HepG2 (cell line): Measurements from ENCODE around the gene NEU4. TPM values are rescaled to one million over a fixed set of nuclear protein-coding genes. Genes with fewer than 3 reads are reported as not detected.

Source experiments
- CENPT ChIP-seq: sonication (generic); formaldehyde crosslinking; IDR thresholded peaks from 2 replicates; pipeline ENCODE4 v1.8.0; 2022; ENCODE audit warnings: low read depth, mild to moderate bottlenecking, moderate library complexity, missing genetic modification reagents
- GFI1 ChIP-seq: sonication (generic); formaldehyde crosslinking; IDR thresholded peaks from 2 replicates; pipeline ENCODE4 v1.5.0; 2020; ENCODE audit warnings: missing genetic modification reagents, mild to moderate bottlenecking, borderline replicate concordance
- NONO ChIP-seq, 2 experiments: fragments of 450-650 bp in 1 of 2; sonication (generic) in 1 of 2; formaldehyde crosslinking in 1 of 2; IDR thresholded peaks in 1 of 2; conservative IDR thresholded peaks in 1 of 2; 2 replicates each; pipeline versions ENCODE4 v1.6.1 to v1.8.0; 2017 to 2022; ENCODE audit warnings: mild to moderate bottlenecking in 1 of 2, missing genetic modification reagents in 1 of 2, moderate library complexity in 1 of 2
- NR2F6 ChIP-seq, 2 experiments: IDR thresholded peaks; 2 replicates each; pipeline ENCODE4 v1.6.1; 2016; ENCODE audit warnings: antibody characterized with exemption in 1 of 2, mild to moderate bottlenecking in 1 of 2
- SMAD1 ChIP-seq: sonication (generic); formaldehyde crosslinking; IDR thresholded peaks from 2 replicates; pipeline ENCODE4 v1.4.0; 2020; ENCODE audit warnings: missing genetic modification reagents, low read depth, mild to moderate bottlenecking, borderline replicate concordance
- ZNF101 ChIP-seq: sonication (generic); formaldehyde crosslinking; IDR thresholded peaks from 2 replicates; pipeline ENCODE4 v1.4.0; 2020; ENCODE audit warnings: mild to moderate bottlenecking, low read depth, missing genetic modification reagents, borderline replicate concordance
- ZNF263 ChIP-seq: sonication (generic); formaldehyde crosslinking; IDR thresholded peaks from 2 replicates; pipeline ENCODE4 v1.4.0; 2020; ENCODE audit warnings: missing genetic modification reagents
- ZNF274 ChIP-seq: sonication (generic); formaldehyde crosslinking; IDR thresholded peaks from 2 replicates; pipeline ENCODE4 v1.5.1; 2020; ENCODE audit warnings: mild to moderate bottlenecking, missing genetic modification reagents
- ZNF558 ChIP-seq: sonication (generic); formaldehyde crosslinking; IDR thresholded peaks from 2 replicates; pipeline ENCODE4 v1.9.0; 2022; ENCODE audit warnings: mild to moderate bottlenecking, missing genetic modification reagents, borderline replicate concordance
- ZXDC ChIP-seq: sonication (generic); formaldehyde crosslinking; IDR thresholded peaks from 2 replicates; pipeline ENCODE4 v1.5.0; 2020; ENCODE audit warnings: mild to moderate bottlenecking, missing genetic modification reagents
- polyA plus RNA-seq, 8 experiments: library from polyadenylated mRNA; depleted of rRNA in 3 of 8; stranded (reverse) in 7 of 8; unstranded in 1 of 8; fragments of >200 nt; fragmentation: Illumina TruSeq in 4 of 8; extraction: Trizol in 4 of 8; gene quantifications; 2 replicates each; pipeline versions ENCODE4 v1.2.1 to v1.2.3, GENCODE V29; 2011 to 2016; ENCODE audit warnings: low read depth in 4 of 8, missing spikeins in 1 of 8, mixed read lengths in 1 of 8; ENCODE audit not compliant: insufficient read depth in 1 of 8
- total RNA-seq, 5 experiments: library from RNA; depleted of rRNA; stranded (reverse); fragments of >200 nt; fragmentation: Illumina TruSeq; extraction: Trizol; gene quantifications; 2 replicates each; pipeline ENCODE4 v1.2.3, GENCODE V29; 2016; ENCODE audit warnings: low read depth in 1 of 5
- TF ChIP-seq, protein P1 (sequence below): IDR thresholded peaks from 2 replicates; pipeline ENCODE4 v1.6.1; 2016

The NEU4 gene
- total and polyA plus RNA-seq, 2 of the 13 experiments (the other 11 are each of a cell fraction or from before 2014, with no cell fraction given) = 53.5 to 107 TPM

DNA sequence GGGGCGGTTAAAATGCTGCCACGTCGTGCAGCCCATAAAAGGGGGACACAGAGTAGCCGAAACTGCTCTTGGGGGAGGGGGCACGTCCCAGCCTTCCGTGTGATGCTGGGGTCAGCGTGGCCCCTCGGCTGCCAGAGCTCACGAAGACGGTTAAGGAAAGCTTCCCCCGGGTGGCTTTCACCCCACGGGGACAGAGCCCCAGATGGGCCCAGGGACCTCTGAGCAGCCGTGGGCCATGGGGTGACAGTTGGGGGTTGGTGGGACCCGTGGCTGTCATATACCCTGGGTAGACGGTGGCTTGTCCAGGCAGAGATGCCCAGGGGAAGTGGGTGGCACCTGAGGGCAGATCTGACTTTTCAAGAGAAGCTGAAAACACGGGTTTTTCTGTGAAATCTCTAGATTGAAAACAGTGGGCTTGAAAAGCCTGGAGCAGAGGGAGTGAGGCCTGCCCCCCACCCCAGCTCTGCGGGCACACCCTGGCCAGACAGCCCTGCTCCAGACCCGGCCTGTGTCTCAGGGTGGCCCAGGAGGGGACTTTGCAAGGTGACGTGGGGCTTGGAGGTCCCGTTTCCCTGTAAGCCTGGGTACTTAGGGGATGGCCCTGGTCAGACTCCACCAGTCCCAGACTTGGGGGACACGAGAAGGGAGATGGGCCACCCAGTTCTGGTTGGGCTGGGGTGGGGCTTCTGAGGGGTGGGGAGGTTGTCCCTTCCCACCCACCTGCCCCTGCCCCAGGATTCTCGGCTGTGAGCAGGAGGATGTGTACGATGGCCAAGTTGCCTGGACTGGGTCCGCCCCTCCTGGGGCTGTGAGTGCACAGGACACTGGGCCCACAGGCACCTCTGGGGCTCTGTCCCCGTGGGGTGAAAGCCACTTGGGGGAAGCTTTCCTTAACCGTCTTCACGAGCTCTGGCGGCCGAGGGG, 652 bp downstream of the NEU4 start (continued):
- no peak for TF ChIP-seq ZXDC (CRISPR knock-in tag)
- no peak for TF ChIP-seq ZNF558 (CRISPR knock-in tag)
- no peak for TF ChIP-seq ZNF263 (CRISPR knock-in tag)
- TF ChIP-seq ZNF101 (CRISPR knock-in tag) = no peak
- TF ChIP-seq, protein P1, sequence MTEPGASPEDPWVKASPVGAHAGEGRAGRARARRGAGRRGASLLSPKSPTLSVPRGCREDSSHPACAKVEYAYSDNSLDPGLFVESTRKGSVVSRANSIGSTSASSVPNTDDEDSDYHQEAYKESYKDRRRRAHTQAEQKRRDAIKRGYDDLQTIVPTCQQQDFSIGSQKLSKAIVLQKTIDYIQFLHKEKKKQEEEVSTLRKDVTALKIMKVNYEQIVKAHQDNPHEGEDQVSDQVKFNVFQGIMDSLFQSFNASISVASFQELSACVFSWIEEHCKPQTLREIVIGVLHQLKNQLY (CRISPR knock-in tag) = no peak
- peak; percentile 55; the same call in 1 of the 2 replicates for TF ChIP-seq ZNF274
- TF ChIP-seq NR2F6 (IDR thresholded peaks at IDR 0.05) = no peak
- no peak for TF ChIP-seq NR2F6 (CRISPR knock-in tag; IDR thresholded peaks at IDR 0.05)
- no peak for TF ChIP-seq CENPT (CRISPR knock-in tag)
- TF ChIP-seq GFI1 (CRISPR knock-in tag) = no peak
- TF ChIP-seq NONO (IDR thresholded peaks at IDR 0.05) = no peak
- TF ChIP-seq NONO (CRISPR knock-in tag; conservative IDR thresholded peaks at IDR 0.05) = no peak; the same call in 1 of the 2 replicates
- TF ChIP-seq SMAD1 (CRISPR knock-in tag) = no peak
